ENCODE measurements around the gene SHOC2. TPM values are rescaled to one million over a fixed set of nuclear protein-coding genes. Genes with fewer than 3 reads are reported as not detected.

The SHOC2 gene
- total RNA-seq, 1 experiment from 2014 or later: 23.7 TPM

DNA sequence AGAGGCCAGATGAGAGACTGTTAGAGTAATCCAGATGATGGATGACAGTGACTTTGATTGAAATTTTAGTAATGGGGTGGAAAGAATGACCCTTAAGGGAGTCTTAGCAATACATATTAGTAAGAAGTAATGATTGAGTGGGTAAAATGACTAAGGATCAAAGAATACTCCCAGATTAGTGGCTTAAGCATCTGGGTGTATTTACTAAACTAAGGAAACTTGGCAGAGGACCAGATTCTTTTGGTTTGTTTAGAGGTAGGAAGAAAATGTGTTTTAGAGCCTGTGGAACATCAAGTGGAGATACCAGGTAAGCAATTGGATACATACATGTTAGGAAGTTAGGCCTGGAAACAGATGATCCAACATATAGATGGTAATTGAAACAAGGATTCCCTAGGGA, 98.6 kb downstream of the SHOC2 start:
- Histone ChIP-seq H2BK15ac (ENCODE audit: low read depth, low read length) (no peak overlapping the region), H3K9me3 (ENCODE audit: control insufficient read depth, low read depth, low read length) (no peaks in the 10 kb centered on the region), H3K4me1 (ENCODE audit: insufficient read depth, low read length) (no peaks in the 10 kb centered on the region), H3T11ph (ENCODE audit: low read length) (no peak overlapping the region), H3K56ac (ENCODE audit: insufficient read length, low read depth, low read length) (no peak overlapping the region), H3K27ac (ENCODE audit: insufficient read length, low read depth, low read length) (no peak overlapping the region), H3K27me3 (ENCODE audit: insufficient read depth, low read length) (no peaks in the 10 kb centered on the region), H2BK5ac (ENCODE audit: insufficient read length, low read length) (no peak overlapping the region), H3K23ac (ENCODE audit: insufficient read length, low read depth, low read length) (no peak overlapping the region), H2AK5ac (ENCODE audit: insufficient read length, low read length) (no peak overlapping the region), H2AFZ (ENCODE audit: low read length) (no peak overlapping the region), H3K79me1 (ENCODE audit: insufficient read depth, low read depth, low read length, poor library complexity, severe bottlenecking) (no peaks in the 10 kb centered on the region), H3K23me2 (ENCODE audit: insufficient read length, low read depth, low read length, poor library complexity, severe bottlenecking) (no peaks in the 10 kb centered on the region), H3K18ac (ENCODE audit: insufficient read length, low read depth, low read length) (no peak overlapping the region), H4K20me1 (ENCODE audit: control insufficient read depth, insufficient read depth, insufficient read length) (no peaks in the 10 kb centered on the region), H3K9ac (ENCODE audit: extremely low read depth, insufficient read length, low read length) (no peak overlapping the region), H4K91ac (ENCODE audit: insufficient read length, low read depth, low read length) (no peak overlapping the region), H2BK12ac (ENCODE audit: insufficient read length, low read depth, low read length) (no peak overlapping the region), H4K8ac (replicated peaks; ENCODE audit: insufficient read length, low read depth, low read length) (no peak overlapping the region), H3K4ac (ENCODE audit: low read depth, low read length) (no peak overlapping the region), H3K4me2 (ENCODE audit: insufficient read depth, insufficient read length, low read length) (no peak overlapping the region), H4K5ac (ENCODE audit: insufficient read length, low read depth, low read length) (no peak overlapping the region), H3K14ac (ENCODE audit: insufficient read depth, low read length) (no peak overlapping the region), H2BK120ac (ENCODE audit: low read depth, low read length, poor library complexity, severe bottlenecking) (no peak overlapping the region), H3K79me2 (ENCODE audit: insufficient read depth, low read length) (no peaks in the 10 kb centered on the region), H2BK20ac (ENCODE audit: low read depth, low read length, poor library complexity, severe bottlenecking) (no peak overlapping the region)
- H3K4me3 Mint-ChIP-seq: no peak overlapping the region
- peaks cover 8 to 27% (median 24%) of the 10 kb centered on the region in 3 experiments; a peak in 6 of 7 replicates for H3K36me3 Mint-ChIP-seq (ENCODE audit: insufficient read depth in 1 of 3, low read depth in 3 of 3)
- DNase-seq: no peak
- H3K4me1 Mint-ChIP-seq: no peaks in the 10 kb centered on the region
- no peak overlapping the region; a peak in 1 of 7 replicates for H3K27ac Mint-ChIP-seq
- peaks cover 0 to 14% of the 10 kb centered on the region in 2 experiments; a peak in 2 of 5 replicates for H3K9me3 Mint-ChIP-seq
- no peak for TF ChIP-seq CTCF (conservative IDR thresholded peaks at IDR 0.05)
- H3K27me3 Mint-ChIP-seq (ENCODE audit: low read depth): no peaks in the 10 kb centered on the region
